ENCODE measurements around the gene POMT1. TPM values are rescaled to one million over a fixed set of nuclear protein-coding genes. Genes with fewer than 3 reads are reported as not detected.
"Not testable (repeated sequence)": the region's sequence is repeated elsewhere in the genome, so short reads cannot be mapped to it uniquely, and the experiment has no call there.

POMT1 gene, protein sequence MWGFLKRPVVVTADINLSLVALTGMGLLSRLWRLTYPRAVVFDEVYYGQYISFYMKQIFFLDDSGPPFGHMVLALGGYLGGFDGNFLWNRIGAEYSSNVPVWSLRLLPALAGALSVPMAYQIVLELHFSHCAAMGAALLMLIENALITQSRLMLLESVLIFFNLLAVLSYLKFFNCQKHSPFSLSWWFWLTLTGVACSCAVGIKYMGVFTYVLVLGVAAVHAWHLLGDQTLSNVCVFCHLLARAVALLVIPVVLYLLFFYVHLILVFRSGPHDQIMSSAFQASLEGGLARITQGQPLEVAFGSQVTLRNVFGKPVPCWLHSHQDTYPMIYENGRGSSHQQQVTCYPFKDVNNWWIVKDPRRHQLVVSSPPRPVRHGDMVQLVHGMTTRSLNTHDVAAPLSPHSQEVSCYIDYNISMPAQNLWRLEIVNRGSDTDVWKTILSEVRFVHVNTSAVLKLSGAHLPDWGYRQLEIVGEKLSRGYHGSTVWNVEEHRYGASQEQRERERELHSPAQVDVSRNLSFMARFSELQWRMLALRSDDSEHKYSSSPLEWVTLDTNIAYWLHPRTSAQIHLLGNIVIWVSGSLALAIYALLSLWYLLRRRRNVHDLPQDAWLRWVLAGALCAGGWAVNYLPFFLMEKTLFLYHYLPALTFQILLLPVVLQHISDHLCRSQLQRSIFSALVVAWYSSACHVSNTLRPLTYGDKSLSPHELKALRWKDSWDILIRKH
- total RNA-seq = 17.3 TPM
- long read RNA-seq, transcript POMT1-205 (18 exons, 2,821 nt) = minor isoform, 5 of 51 reads
- long read RNA-seq, transcript POMT1-204 (20 exons, 3,038 nt) = major isoform, 21 of 51 reads
- long read RNA-seq, partial matches to known transcripts = 7 of 51 reads
- long read RNA-seq, other reads (novel, unspliced or antisense) = 16 of 51 reads

DNA sequence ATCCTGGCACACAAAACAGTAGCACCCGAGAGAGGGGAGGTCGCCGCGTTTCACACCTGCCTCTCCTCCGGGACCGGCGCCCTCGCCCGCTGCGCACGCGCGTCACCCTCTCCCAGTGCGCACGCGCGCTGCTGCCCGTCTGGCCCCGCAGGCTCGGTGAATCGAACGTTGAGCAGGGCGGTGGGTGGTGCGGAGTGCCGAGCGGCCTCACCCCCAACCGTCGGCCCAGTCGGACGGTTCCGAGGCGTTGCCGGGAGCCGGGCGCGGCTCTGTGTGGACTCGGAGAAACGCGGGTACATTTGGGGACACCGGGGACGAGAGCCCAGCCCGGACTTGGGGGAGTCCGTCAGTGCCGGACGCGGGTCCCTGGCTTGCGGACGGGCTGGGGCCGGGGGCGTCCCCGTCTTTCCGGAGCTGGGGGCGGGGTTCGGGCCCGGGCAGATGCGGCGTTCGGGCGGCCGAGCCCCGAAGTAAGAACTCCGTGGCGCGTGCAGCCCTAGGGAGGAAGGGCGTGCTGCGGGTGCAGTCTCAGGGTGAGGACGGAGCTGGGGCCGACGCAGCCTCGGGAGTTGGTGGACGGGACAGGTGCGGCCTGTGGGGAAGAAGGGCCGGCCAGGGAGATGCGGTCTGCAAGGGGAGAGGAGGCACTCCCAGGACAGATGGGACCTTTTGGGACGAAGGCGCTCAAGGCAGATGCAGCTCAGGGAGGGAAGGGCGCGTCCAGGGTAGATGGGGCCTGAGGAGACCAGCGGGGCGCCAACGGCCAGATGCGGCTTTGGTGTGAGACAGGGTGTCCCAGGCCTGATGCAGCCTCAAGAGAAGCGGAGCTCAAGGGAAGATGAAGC, at the start of gene POMT1:
TSS of gene POMT1 (plus strand) at position 138 of the 845 bp plus-strand sequence. CDS start 1,301 bp downstream, outside the sequence.
- DNase-seq (ENCODE audit: low spot score) = peak; percentile 96

DNA sequence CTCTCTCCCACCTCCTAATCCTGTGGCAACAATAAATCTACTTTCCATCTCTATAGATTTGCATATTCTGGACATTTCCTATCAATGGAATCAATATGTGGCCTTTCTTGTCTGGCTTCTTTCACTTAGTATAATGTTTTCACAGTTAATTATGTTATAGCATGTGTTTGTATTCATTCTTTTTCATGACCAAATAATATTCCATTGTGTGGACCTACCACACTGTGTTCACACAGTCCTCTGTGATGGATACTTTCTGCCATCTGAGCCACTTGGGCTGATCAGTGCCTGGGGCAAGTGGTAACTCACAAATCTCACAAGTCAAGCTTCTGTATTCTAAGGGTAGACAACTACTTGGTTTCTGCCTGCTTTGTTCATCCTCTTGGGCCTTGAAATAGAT, 48.7 kb upstream of the POMT1 start:
- peak; percentile 0 for DNase-seq (ENCODE audit: low spot score)

GRCh38 chr9:131455655-131456054, 47.1 kb upstream of the POMT1 start:
- DNase-seq (ENCODE audit: low spot score) = peak; percentile 53

GRCh38 chr9:131457746-131458145, 45.0 kb upstream of the POMT1 start:
- DNase-seq (ENCODE audit: low spot score) = no peak

DNA sequence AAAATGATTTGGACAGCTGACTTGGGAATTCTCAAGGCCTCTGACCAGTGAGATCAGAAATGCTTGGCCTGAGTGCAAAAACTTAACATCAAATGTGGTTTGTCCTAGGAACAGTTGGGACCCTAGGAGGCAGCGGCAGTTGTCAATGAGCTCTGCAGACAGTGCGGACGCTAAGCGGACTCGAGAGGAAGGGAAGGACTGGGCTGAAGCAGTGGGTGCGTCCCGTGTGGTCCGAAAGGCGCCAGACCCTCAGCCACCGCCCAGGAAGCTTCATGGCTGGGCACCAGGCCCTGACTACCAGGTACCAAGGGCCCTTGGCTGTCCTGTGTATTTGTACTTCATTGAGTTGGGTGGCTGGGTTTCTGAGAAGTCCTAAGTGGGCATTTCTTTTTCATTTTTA, 43.7 kb upstream of the POMT1 start:
- peak; percentile 33 for DNase-seq (ENCODE audit: low spot score)

DNA sequence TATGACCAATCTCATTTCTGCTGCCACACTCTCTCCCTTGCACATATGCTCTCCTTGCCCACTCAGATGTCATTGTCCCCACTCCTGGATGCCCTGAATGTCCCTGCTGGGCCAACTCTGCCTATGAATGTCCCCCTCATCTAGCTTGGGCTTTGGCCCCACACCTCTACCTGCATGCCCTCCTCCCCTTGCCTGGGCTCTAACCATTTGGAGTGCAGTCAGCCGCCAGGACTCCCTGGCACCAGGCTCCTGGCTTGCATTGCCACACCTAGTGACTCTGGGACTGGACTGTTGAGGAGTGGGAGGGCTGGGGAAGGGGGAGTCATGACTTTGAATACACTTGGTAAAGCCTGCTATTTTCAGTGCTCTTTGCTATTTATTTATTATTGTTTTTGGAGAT, 41.6 kb upstream of the POMT1 start:
- DNase-seq (ENCODE audit: low spot score) = peak; percentile 71

- DNase-seq (ENCODE audit: low spot score) = peak; percentile 83
Observed at GRCh38 chr9:131464354-131465000, 38.2 kb upstream of the POMT1 start.

DNA sequence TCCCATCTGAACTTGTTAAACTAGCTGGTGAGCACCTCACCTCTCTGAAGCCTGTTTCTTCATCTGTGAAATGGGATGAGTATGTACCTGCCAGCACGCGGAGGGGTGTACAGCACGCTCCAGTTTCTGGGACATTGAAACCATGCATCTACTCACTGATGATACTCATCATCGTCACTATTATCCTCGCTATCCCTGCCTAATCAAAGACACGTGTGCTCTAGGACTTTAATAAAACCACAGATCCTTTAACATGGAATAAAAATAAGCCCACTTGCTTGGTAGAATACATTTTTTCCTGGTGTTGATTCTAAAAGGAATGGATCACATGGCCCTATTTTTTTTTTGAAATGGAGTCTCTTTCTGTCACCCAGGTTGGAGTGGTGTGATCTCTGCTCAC, 37.3 kb upstream of the POMT1 start:
- DNase-seq (ENCODE audit: low spot score) = peak; percentile 28

GRCh38 chr9:131467214-131467935, 35.3 kb upstream of the POMT1 start:
- DNase-seq (ENCODE audit: low spot score) = peak; percentile 55

DNA sequence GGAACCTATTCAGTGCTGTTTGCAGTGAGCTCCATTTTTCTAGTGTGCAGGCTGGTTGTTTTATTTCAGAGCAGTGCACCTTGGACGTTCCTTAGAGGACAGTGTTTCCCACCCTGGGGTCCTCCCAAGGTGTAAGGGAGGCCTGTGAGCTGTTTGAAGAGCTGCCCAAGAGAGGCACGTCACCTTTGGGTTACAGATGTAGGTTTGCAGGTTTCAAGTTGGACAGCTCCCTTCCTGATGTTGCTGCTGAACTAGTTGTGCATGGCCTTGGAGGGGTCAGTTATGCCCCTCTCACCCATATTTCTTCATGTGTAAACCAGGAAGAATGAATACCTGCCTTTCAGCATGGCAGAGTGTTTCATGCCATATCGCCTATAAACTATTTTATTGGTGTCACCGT, 34.7 kb upstream of the POMT1 start:
- peak; percentile 37 for DNase-seq (ENCODE audit: low spot score)

DNA sequence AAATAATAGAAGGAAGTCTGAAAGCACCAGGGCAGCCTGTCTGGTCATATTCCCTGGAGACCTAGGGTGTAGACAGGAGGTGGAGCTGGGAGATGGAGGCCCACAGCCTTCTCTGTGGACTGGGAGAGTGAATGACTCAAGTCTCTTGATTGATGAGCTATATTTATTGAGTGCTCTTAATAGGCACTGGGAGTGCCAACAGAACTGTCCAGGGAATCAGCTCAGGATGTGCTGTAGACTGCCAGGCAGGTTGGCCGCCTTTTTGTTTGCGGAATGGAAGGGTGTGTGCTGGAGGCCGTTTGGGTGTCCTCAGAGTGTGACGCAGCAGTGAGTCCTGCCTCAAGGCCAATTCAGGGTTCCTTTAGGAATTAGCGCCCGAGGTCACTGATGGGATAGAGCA, 33.4 kb upstream of the POMT1 start:
- DNase-seq (ENCODE audit: low spot score) = peak; percentile 39

DNA sequence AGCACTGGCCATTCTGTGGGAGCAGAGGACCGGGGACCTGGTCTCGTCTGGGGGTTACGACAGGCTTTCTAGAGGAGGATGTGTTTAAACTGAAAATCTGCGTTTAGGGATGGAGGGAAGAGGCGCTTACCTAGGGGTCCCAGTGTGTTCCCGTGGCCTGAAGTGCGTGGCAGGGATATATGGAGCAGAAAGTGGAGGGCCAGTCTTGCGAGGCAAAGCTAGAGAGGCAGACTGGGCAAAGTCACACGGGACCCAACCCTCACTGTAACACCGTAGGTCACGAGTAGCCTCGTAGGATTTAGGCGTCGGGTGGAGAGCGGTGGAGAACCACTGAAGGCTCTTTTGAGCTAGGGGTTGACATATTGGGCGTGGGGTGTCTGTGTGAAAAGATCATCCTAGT, 32.8 kb upstream of the POMT1 start:
- DNase-seq (ENCODE audit: low spot score) = peak; percentile 57

DNA sequence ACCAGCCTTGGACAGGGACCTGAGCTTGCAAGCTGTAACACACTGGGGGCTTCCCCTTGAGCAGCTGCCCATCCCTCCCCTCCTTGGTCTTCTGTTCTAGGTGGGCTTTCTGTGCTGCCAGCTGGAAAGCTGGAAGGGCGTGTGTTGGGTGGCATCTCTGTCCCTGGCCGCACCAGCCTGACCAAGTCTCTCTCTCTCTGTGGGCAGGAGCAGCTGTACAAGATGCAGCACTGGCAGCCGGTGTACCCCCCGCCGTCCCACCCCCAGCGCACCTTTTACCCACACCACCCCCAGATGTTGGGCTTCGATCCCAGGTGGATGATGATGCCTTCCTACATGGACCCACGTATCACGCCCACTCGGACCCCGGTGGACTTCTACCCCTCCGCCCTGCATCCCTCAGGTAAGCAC, 32.1 kb upstream of the POMT1 start:
- DNase-seq (ENCODE audit: low spot score) = peak; percentile 62

GRCh38 chr9:131472085-131472484, 30.6 kb upstream of the POMT1 start:
- DNase-seq (ENCODE audit: low spot score) = not testable (repeated sequence)

DNA sequence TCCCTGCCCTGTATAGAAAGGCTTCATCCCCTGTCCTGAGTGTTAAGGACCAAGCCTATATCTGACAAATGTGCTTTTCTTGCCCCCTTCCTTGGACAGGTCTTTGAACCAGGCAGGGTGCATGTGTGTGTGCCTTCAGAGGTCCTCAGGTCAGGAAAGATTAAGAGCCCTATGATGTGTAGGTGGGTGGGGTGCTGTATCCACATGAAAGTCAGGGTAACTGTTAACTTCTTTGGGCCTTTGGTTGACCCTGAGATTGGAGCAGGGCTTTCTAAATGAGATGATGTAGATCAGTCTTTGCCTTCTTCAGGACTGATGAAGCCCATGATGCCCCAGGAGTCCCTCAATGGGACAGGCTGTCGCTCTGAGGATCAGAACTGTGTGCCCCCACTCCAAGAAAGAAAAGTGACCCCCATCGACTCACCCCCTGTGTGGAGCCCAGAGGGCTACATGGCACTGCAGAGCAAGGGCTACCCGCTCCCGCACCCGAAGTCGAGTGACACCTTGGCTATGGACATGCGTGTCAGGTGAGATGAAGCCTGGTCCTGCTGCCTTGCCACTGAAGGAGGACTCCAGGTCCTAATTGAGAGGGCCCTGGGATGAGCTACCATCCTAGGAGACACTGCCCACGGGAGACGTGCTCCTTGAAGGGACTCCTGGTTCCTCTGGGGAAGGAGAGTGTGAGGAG, 29.4 kb upstream of the POMT1 start:
- peak; percentile 72 for DNase-seq (ENCODE audit: low spot score)

DNA sequence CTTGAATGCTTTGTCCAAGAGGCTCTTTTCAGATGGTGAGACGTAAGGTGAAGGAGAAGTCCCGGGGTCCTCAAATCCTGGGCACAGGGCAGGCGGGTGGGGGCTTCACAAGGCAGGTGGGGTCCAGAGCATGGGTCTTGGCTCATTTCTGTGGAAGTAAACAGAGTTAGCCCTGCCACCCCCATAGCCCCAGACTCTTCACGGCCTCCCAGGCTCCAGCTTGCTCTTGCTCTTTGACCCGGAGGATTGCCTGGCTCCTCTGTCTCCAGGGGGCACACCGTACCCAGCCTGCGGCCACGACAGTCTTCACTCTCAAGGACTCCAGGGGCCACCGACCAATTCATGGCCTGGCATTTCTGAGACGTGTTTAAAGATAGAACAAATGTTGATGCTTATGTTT, 28.8 kb upstream of the POMT1 start:
- DNase-seq (ENCODE audit: low spot score) = peak; percentile 72

DNA sequence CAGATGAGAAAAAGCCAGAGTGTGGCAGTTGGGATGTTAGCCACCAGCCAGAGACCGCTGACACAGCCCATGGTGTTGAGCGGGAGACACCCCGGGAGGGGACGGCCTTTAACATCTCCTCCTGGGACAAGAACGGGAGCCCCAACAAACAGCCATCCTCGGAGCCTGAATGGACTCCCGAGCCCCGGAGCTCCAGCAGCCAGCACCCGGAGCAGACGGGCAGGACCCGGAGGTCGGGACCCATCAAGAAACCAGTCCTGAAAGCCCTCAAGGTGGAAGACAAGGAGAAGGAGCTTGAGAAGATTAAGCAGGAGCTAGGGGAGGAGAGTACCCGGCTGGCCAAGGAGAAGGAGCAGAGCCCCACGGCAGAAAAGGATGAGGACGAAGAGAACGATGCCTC, 28.0 kb upstream of the POMT1 start:
- DNase-seq (ENCODE audit: low spot score) = peak; percentile 59

DNA sequence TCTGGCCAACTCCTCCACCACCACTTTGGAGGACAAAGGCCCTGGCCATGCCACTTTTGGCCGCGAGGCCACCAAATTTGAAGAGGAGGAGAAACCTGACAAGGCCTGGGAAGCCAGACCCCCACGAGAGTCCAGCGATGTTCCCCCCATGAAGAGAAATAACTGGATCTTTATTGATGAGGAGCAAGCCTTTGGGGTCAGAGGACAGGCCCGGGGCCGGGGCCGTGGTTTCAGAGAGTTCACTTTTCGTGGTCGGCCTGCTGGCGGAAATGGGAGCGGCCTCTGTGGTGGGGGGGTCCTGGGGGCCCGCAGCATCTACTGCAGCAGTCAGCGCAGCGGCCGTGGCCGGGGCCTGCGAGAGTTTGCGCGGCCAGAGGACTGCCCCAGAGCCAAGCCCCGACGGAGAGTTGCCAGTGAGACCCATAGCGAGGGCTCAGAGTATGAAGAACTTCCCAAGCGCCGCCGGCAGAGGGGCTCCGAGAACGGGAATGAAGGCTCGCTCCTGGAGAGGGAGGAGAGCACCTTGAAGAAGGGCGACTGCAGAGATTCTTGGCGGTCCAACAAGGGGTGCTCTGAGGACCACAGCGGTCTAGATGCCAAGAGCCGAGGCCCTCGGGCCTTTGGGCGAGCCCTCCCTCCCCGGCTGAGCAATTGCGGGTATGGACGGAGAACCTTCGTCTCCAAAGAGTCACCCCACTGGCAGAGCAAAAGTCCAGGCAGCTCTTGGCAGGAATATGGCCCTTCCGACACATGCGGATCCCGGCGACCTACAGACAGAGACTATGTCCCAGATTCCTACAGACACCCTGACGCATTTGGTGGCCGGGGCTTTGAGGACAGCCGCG, 27.4 kb upstream of the POMT1 start:
- no peak for DNase-seq (ENCODE audit: low spot score)

Measured in mesenteric fat pad (tissue), 1 donor.